OCI-LY3 (cell line): ENCODE measurements around the gene ATRN.
"Not testable (repeated sequence)": the region's sequence is repeated elsewhere in the genome, so short reads cannot be mapped to it uniquely, and the experiment has no call there.

ENCODE experiments used
- H2AFZ ChIP-seq: fragments of 200-600, 300-600 bp; shearing (Covaris generic); 2 replicates; pipeline ENCODE4 v1.6.0; 2014; ENCODE audit warnings: antibody characterized with exemption, low read depth, low read length
- H3K27ac ChIP-seq: fragments of 200-600, 300-600 bp; sonication (generic); 2 replicates; pipeline ENCODE4 v1.5.1; 2014; ENCODE audit warnings: mild to moderate bottlenecking, low read length, moderate library complexity, mixed read lengths
- H3K27me3 ChIP-seq: fragments of 200-600, 300-600 bp; sonication (generic); 2 replicates; pipeline ENCODE4 v1.6.1; 2014; ENCODE audit warnings: low read depth, low read length, mixed read lengths
- H3K36me3 ChIP-seq: fragments of 200-600, 300-600 bp; sonication (generic); replicated peaks from 2 replicates; pipeline ENCODE3; 2014; ENCODE audit warnings: low read depth, low read length, mixed read lengths
- H3K4me1 ChIP-seq: fragments of 300-600, 200-600 bp; sonication (generic); 2 replicates; pipeline ENCODE4 v1.6.1; 2014; ENCODE audit warnings: low read length, mixed read lengths
- H3K4me2 ChIP-seq: fragments of 200-600, 300-600 bp; sonication (generic); 2 replicates; pipeline ENCODE4 v1.6.1; 2014; ENCODE audit warnings: low read length, mixed read lengths
- H3K4me3 ChIP-seq: fragments of 300-600, 200-600 bp; sonication (generic); 2 replicates; pipeline ENCODE4 v1.5.1; 2014; ENCODE audit warnings: antibody characterized with exemption, mild to moderate bottlenecking, low read length, moderate library complexity
- H3K79me2 ChIP-seq: fragments of 300-600, 200-600 bp; shearing (Covaris generic); 2 replicates; pipeline ENCODE4 v1.6.1; 2014; ENCODE audit warnings: mild to moderate bottlenecking, low read length, mixed read lengths
- H3K9ac ChIP-seq: fragments of 300-600, 200-600 bp; shearing (Covaris generic); 2 replicates; pipeline ENCODE4 v1.6.0; 2014; ENCODE audit warnings: mild to moderate bottlenecking, low read length, moderate library complexity
- H3K9me3 ChIP-seq: fragments of 200-600, 300-600 bp; shearing (Covaris generic); 2 replicates; pipeline ENCODE4 v1.6.1; 2014; ENCODE audit warnings: low read length, mixed read lengths; ENCODE audit not compliant: insufficient read depth
- H4K20me1 ChIP-seq: fragments of 200-600, 300-600 bp; sonication (generic); 2 replicates; pipeline ENCODE4 v1.6.1; 2016; ENCODE audit warnings: low read length, mixed read lengths; ENCODE audit not compliant: insufficient read depth
- EZH2phosphoT487 ChIP-seq: fragments of 200-600 bp; shearing (Covaris generic); IDR thresholded peaks from 2 replicates; pipeline ENCODE4 v1.6.1; 2018; ENCODE audit warnings: antibody characterized with exemption, mixed run types, low read depth
- TF ChIP-seq, protein P1 (sequence below): fragments of 200-600, 300-600 bp; sonication (generic); IDR thresholded peaks from 2 replicates; pipeline ENCODE4 v1.5.1; 2014; ENCODE audit warnings: antibody characterized with exemption, low read length, low read depth

Gene ATRN

DNA sequence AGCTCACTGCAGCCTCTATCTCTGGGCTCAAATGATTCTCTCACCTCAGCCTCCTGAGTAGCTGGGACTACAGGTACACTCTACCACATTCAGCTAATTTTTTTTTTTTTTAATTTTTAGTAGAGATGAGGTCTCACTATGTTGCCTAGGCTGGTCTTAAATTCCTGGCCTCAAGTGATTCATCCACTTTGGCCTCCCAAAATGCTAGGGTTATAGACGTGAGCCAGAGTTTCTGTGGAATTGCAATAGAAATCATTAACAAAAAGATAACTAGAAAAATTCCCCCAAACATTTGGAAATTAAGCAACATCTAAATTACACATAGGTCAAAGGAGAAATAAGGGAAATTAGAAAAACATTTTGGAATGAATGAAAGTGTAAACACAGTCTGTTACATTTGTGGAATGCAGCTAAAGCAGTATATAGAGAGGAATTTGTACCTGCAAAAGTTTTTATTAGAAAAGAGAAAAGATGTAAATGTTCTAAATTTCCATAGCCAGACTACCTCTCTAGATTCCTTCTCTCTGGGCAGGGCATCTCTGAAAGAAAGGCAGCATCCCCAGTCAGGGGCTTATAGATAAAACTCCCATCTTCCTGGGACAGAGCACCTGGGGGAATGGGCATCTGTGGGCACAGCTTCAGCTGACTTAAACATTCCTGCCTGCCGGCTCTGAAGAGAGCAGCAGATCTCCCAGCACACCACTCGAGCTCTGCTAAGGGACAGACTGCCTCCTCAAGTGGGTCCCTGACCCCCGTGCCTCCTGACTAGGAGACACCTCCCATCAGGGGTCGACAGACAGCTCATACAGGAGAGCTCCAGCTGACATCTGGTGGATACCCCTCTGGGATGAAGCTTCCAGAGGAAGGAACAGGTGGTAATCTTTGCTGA is 51.3 kb downstream of the ATRN start:
- H3K4me2 ChIP-seq: no peak overlapping the region
- no peak overlapping the region for H3K27ac ChIP-seq
- no peak overlapping the region for H2AFZ ChIP-seq

DNA sequence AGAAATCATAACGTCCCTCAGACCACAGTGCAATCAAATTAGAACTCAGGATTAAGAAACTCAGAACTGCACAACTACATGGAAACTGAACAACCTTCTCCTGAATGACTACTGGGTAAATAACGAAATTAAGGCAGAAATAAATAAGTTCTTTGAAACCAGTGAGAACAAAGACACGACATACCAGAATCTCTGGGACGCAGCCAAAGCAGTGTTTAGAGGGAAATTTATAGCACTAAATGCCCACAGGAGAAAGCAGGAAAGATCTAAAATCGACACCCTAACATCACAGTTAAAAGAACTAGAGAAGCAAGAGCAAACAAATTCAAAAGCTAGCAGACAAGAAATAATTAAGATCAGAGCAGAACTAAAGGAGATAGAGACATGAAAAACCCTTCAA is 53.9 kb downstream of the ATRN start:
- H3K4me3 ChIP-seq, H4K20me1 ChIP-seq, H3K27ac ChIP-seq, H3K79me2 ChIP-seq, H3K4me1 ChIP-seq, H2AFZ ChIP-seq, H3K36me3 ChIP-seq, H3K9me3 ChIP-seq, H3K27me3 ChIP-seq, H3K4me2 ChIP-seq, H3K9ac ChIP-seq: not testable (repeated sequence)

More for the DNA sequence above, 51.3 kb downstream of the ATRN start:
- no peak for TF ChIP-seq EZH2phosphoT487
- TF ChIP-seq, protein P1, sequence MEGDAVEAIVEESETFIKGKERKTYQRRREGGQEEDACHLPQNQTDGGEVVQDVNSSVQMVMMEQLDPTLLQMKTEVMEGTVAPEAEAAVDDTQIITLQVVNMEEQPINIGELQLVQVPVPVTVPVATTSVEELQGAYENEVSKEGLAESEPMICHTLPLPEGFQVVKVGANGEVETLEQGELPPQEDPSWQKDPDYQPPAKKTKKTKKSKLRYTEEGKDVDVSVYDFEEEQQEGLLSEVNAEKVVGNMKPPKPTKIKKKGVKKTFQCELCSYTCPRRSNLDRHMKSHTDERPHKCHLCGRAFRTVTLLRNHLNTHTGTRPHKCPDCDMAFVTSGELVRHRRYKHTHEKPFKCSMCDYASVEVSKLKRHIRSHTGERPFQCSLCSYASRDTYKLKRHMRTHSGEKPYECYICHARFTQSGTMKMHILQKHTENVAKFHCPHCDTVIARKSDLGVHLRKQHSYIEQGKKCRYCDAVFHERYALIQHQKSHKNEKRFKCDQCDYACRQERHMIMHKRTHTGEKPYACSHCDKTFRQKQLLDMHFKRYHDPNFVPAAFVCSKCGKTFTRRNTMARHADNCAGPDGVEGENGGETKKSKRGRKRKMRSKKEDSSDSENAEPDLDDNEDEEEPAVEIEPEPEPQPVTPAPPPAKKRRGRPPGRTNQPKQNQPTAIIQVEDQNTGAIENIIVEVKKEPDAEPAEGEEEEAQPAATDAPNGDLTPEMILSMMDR: no peak
- no peaks in the 10 kb centered on the region for H3K4me1 ChIP-seq
- no peaks in the 10 kb centered on the region for H3K27me3 ChIP-seq
- no peaks in the 10 kb centered on the region for H4K20me1 ChIP-seq
- no peaks in the 10 kb centered on the region for H3K9me3 ChIP-seq
- no peak overlapping the region for H3K9ac ChIP-seq
- H3K4me3 ChIP-seq: no peak overlapping the region
- no peaks in the 10 kb centered on the region for H3K36me3 ChIP-seq
- no peaks in the 10 kb centered on the region for H3K79me2 ChIP-seq

DNA sequence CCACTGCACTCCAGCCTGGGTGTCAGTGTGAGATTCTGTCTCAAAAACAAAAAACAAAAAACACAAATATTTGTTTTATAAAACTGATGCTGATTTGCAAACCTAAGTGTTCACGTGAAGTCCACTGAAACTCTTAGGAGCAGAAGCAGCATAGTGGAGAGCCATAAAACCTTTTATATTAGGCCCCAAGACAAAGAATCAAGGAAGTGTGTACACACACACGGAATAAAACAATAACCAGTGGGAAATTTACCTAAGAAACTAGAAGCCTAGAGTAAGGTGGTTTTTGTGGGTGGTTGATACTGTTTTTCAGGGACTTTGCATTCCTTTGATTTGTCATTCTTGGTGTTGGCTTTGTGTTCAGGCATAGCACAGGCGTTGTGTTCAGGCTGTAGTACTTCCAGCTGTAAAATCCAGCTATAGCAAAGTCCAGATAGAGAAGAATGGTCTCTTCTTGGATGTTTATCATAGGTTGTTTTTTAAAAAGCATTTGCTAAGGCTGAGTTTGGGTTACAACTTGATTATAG is 61.3 kb downstream of the ATRN start:
- Histone ChIP-seq H3K9me3 (no peaks in the 10 kb centered on the region), H3K36me3 (peaks cover 3% of the 10 kb centered on the region), H3K27ac (no peak overlapping the region), H3K27me3 (no peaks in the 10 kb centered on the region), H3K4me3 (no peak overlapping the region), H3K79me2 (no peaks in the 10 kb centered on the region), H3K4me1 (no peaks in the 10 kb centered on the region), H2AFZ (no peak overlapping the region), H3K9ac (no peak overlapping the region), H3K4me2 (no peak overlapping the region), H4K20me1 (no peaks in the 10 kb centered on the region)
- TF ChIP-seq, protein P1: no peak
- TF ChIP-seq EZH2phosphoT487: no peak

DNA sequence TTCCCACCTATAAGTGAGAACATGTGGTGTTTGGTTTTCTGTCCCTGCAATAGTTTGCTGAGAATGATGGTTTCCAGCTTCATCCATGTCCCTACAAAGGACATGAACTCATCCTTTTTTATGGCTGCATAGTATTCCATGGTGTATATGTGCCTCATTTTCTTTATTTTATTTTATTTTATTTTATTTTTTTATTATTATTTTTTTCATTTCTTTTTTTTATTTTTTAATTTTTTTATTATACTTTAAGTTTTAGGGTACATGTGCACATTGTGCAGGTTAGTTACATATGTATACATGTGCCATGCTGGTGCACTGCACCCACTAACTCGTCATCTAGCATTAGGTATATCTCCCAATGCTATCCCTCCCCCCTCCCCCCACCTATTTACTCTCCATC is 66.9 kb downstream of the ATRN start:
- H3K4me1 ChIP-seq, H3K36me3 ChIP-seq, H3K79me2 ChIP-seq, H4K20me1 ChIP-seq, H3K4me3 ChIP-seq, H2AFZ ChIP-seq, H3K27ac ChIP-seq, H3K9ac ChIP-seq, H3K9me3 ChIP-seq, H3K4me2 ChIP-seq, H3K27me3 ChIP-seq: not testable (repeated sequence)

DNA sequence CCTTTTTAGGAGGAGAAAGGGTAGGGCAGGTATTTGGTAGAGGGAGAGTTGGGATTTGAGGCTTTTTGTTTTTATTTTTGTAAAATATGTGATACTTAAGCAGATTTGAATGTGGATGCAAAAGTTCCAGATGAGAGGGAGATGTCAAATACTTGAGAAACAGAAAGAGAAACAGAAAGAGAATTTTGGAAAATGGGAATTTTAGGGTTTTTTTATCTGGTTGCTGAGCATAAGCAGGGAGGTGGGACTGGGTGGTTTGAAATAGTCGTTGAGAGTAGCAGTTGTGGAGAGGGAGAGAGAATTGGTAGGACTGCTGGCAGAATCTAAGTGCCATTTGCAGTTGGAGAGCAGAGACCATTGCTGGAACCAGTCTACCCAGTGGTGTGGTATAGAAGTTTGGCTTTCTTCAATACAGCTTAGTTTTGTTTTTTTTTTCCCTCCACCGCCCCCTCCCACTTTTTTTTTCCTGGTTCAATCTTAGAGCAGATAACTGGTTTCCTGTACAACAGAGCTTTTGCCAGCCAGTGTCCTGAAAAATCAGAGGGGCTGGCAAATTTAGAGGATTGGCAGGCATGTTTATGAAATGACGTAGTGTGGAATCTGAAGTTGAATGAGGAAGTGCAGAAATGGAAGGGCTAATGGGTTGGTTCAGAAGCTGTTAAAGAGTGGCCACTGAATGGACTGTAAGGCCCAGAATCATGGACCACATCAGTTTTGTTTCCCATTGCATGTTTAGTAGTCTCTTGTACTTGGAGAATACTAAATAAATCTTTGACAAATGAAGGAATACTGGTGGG is 68.7 kb downstream of the ATRN start:
- no peaks in the 10 kb centered on the region for H3K79me2 ChIP-seq
- no peak overlapping the region for H3K4me3 ChIP-seq
- H3K4me2 ChIP-seq: no peak overlapping the region
- H3K36me3 ChIP-seq: peaks cover 3% of the 10 kb centered on the region
- H2AFZ ChIP-seq: no peak overlapping the region
- TF ChIP-seq EZH2phosphoT487: no peak
- TF ChIP-seq, protein P1: no peak
- no peak overlapping the region for H3K9ac ChIP-seq
- no peaks in the 10 kb centered on the region for H4K20me1 ChIP-seq
- H3K27ac ChIP-seq: no peak overlapping the region
- no peaks in the 10 kb centered on the region for H3K27me3 ChIP-seq
- H3K4me1 ChIP-seq: no peaks in the 10 kb centered on the region
- H3K9me3 ChIP-seq: no peaks in the 10 kb centered on the region
